GM12891 (cell line): ENCODE measurements around the gene CHD9.

ENCODE experiments used
- POLR2A ChIP-seq: IDR thresholded peaks from 2 replicates; pipeline ENCODE4 v1.6.1; 2011; ENCODE audit warnings: low read depth, low read length, control low read depth
- POLR2AphosphoS5 ChIP-seq: IDR thresholded peaks from 2 replicates; pipeline ENCODE4 v1.6.1; 2011; ENCODE audit warnings: low read depth, low read length, control low read depth
- TAF1 ChIP-seq: IDR thresholded peaks from 2 replicates; pipeline ENCODE4 v1.6.1; 2011; ENCODE audit warnings: low read depth, low read length, control low read depth

DNA sequence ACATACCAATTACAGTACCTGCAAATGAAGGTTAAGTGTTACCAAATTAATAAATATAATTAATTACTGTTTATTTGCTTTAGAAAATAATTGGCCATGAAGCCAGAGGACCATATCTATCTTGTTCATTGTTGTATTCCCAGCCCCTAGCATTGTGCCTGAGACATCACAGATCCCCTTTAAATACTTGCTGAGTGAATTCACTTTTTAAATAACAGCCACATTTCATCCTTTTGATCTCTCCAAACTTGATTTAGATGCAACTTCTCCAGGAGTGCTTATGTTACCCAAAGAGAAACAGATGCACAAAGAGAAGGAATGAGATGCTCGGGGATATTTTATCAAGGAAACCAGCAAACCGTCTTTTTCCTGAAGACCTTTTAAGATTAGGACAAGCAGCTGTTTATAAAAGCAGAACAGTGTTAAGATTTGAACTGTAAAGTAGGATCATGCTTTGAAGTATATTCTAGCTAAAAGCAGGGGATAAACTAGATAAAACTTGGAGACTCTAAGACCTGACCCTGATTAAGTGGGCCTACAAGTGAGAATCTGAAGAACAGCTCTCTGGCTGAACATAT is 66.3 kb downstream of the CHD9 start:
- TF ChIP-seq POLR2A (no peak), POLR2AphosphoS5 (no peak), TAF1 (no peak)
